GM12878 (cell line): Measurements from ENCODE around the gene SIGMAR1. TPM values are rescaled to one million over a fixed set of nuclear protein-coding genes. Genes with fewer than 3 reads are reported as not detected.

Source experiments
- ATAC-seq: fragments of 200-7000 bp; cut with Tn5 transposase; 3 replicates; pipeline ENCODE4 v1.9.1; 2020; ENCODE audit warnings: mild to moderate bottlenecking, moderate library complexity
- BruUV-seq: library from RNA; stranded (reverse); fragments of 400-500 nt; replicated peaks from 2 replicates; lab custom pipeline; 2021; lab: Mats Ljungman, UMichigan
- CTCF ChIA-PET: fragments of 300-600 bp; sonication (Branson Sonifier 250); formaldehyde crosslinking; extraction: SDS; loops from one replicate; lab custom pipeline; 2021; ENCODE audit warnings: inconsistent platforms; lab: Yijun Ruan, JAX
- POLR2A ChIA-PET: fragments of 350-600 bp; formaldehyde crosslinking; extraction: SDS; loops from one replicate; lab custom pipeline; 2021; ENCODE audit warnings: inconsistent platforms; lab: Charles Lee
- RAD21 ChIA-PET: fragments of 300-600 bp; sonication (Branson Sonifier 250); formaldehyde crosslinking; loops from one replicate; lab custom pipeline; 2023; ENCODE audit warnings: antibody characterized with exemption; ENCODE audit not compliant: unreplicated experiment; lab: Charles Lee
- SMC1A ChIA-PET: fragments of 300-600 bp; sonication (Branson Sonifier 250); formaldehyde crosslinking; loops from one replicate; lab custom pipeline; 2023; ENCODE audit not compliant: unreplicated experiment, uncharacterized antibody; lab: Charles Lee
- DNase-seq: peaks from one replicate; pipeline ENCODE4 v3.0.0-alpha.2; 2011; ENCODE audit warnings: low read depth, low spot score
- FAIRE-seq: peaks from 3 replicates; lab custom pipeline; 2011; peaks lifted over from hg19 to GRCh38; lab: Jason Lieb, UNC
- H2AFZ ChIP-seq: 2 replicates; pipeline ENCODE4 v1.6.0; 2011; ENCODE audit warnings: low read depth, low read length, control low read depth; ENCODE audit not compliant: control insufficient read depth
- H3K27ac ChIP-seq: 2 replicates; pipeline ENCODE4 v1.5.1; 2011; ENCODE audit warnings: control low read depth; ENCODE audit not compliant: control insufficient read depth, insufficient read depth
- H3K27me3 ChIP-seq, 2 experiments: replicated peaks in 1 of 2; 2 replicates each; pipeline versions ENCODE4 v1.6.0 to v1.6.1; 2011; ENCODE audit warnings: low read length in 1 of 2; ENCODE audit not compliant: control insufficient read depth in 2 of 2, insufficient read depth in 2 of 2
- H3K36me3 ChIP-seq, 2 experiments: 2 replicates each; pipeline ENCODE4 v1.5.1; 2011; ENCODE audit warnings: low read length in 1 of 2; ENCODE audit not compliant: control insufficient read depth in 2 of 2, insufficient read depth in 2 of 2
- H3K4me1 ChIP-seq: 2 replicates; pipeline ENCODE4 v1.6.1; 2011; ENCODE audit warnings: mild to moderate bottlenecking, low read length, moderate library complexity, mixed read lengths; ENCODE audit not compliant: control insufficient read depth, insufficient read depth
- H3K4me2 ChIP-seq: 2 replicates; pipeline ENCODE4 v1.6.0; 2011; ENCODE audit warnings: control low read depth; ENCODE audit not compliant: control insufficient read depth, insufficient read depth
- H3K4me3 ChIP-seq: fragments of 200-600 bp; sonication (generic); 2 replicates; pipeline ENCODE4 v1.5.1; 2016
- H3K79me2 ChIP-seq: 2 replicates; pipeline ENCODE4 v1.6.0; 2011; ENCODE audit warnings: low read length; ENCODE audit not compliant: control insufficient read depth, insufficient read depth
- H3K9ac ChIP-seq: 2 replicates; pipeline ENCODE4 v1.8.0; 2011; ENCODE audit warnings: low read length, control low read depth, mixed read lengths; ENCODE audit not compliant: control insufficient read depth, insufficient read depth
- H3K9me3 ChIP-seq: replicated peaks from 3 replicates; pipeline ENCODE4 v1.5.1; 2011; ENCODE audit warnings: mild to moderate bottlenecking, low read length; ENCODE audit not compliant: control insufficient read depth, insufficient read depth
- H4K20me1 ChIP-seq: 2 replicates; pipeline ENCODE4 v1.6.0; 2011; ENCODE audit not compliant: control insufficient read depth, insufficient read depth
- ATF2 ChIP-seq: IDR thresholded peaks from 2 replicates; pipeline ENCODE4 v1.6.1; 2012; ENCODE audit warnings: low read length, inconsistent platforms
- BCL3 ChIP-seq: IDR thresholded peaks from 2 replicates; pipeline ENCODE4 v1.6.1; 2011; ENCODE audit warnings: borderline replicate concordance, low read depth, mild to moderate bottlenecking, moderate library complexity, low read length; ENCODE audit not compliant: insufficient read depth, poor library complexity, severe bottlenecking
- EED ChIP-seq: sonication (generic); IDR thresholded peaks from 2 replicates; pipeline ENCODE4 v1.6.1; 2016; ENCODE audit warnings: antibody characterized with exemption, low read depth
- ELK1 ChIP-seq: IDR thresholded peaks from 2 replicates; pipeline ENCODE4 v1.6.1; 2012; ENCODE audit warnings: low read depth, low read length, improper control_type of control experiment
- ESRRA ChIP-seq: IDR thresholded peaks from 2 replicates; pipeline ENCODE4 v1.6.1; 2012; ENCODE audit warnings: mild to moderate bottlenecking, low read length, improper control_type of control experiment
- FOXM1 ChIP-seq: IDR thresholded peaks from 2 replicates; pipeline ENCODE4 v1.6.1; 2012; ENCODE audit warnings: low read depth, mild to moderate bottlenecking, inconsistent platforms, low read length, moderate library complexity
- HSF1 ChIP-seq: fragments of 150-350 bp; IDR thresholded peaks from 2 replicates; pipeline ENCODE4 v1.6.1; 2014; ENCODE audit warnings: mild to moderate bottlenecking, low read depth, low read length
- IRF4 ChIP-seq: IDR thresholded peaks from 2 replicates; pipeline ENCODE4 v1.6.1; 2011; ENCODE audit warnings: low read depth, low read length
- IRF5 ChIP-seq: fragments of 450-650 bp; IDR thresholded peaks from 2 replicates; pipeline ENCODE4 v1.6.1; 2017; ENCODE audit warnings: borderline replicate concordance
- POLR2A ChIP-seq: IDR thresholded peaks from 2 replicates; pipeline ENCODE4 v1.6.1; 2011; ENCODE audit warnings: low read depth, mild to moderate bottlenecking, low read length
- RB1 ChIP-seq: fragments of 450-650 bp; formaldehyde crosslinking; IDR thresholded peaks from 2 replicates; pipeline ENCODE4 v1.6.1; 2017; ENCODE audit warnings: mild to moderate bottlenecking, borderline replicate concordance
- RFX5 ChIP-seq: IDR thresholded peaks from 2 replicates; pipeline ENCODE4 v1.6.1; 2011; ENCODE audit warnings: low read depth, low read length, improper control_type of control experiment
- SMARCA5 ChIP-seq: fragments of 450-650 bp; IDR thresholded peaks from 2 replicates; pipeline ENCODE4 v1.6.1; 2017; ENCODE audit warnings: mild to moderate bottlenecking
- SMC3 ChIP-seq: IDR thresholded peaks from 2 replicates; pipeline ENCODE4 v1.6.1; 2011; ENCODE audit warnings: low read length, improper control_type of control experiment, borderline replicate concordance
- SP1 ChIP-seq: IDR thresholded peaks from one replicate; pipeline ENCODE4 v1.6.1; 2011; ENCODE audit warnings: low read depth, low read length
- ZBTB33 ChIP-seq: fragments of 450-650 bp; IDR thresholded peaks from 2 replicates; pipeline ENCODE4 v1.6.1; 2017; ENCODE audit warnings: mild to moderate bottlenecking
- ZNF384 ChIP-seq: IDR thresholded peaks from 2 replicates; pipeline ENCODE4 v1.6.1; 2012; ENCODE audit warnings: low read depth, mild to moderate bottlenecking, low read length, improper control_type of control experiment, borderline replicate concordance
- WGBS: methylation state at CpG from one replicate; pipeline ENCODE4 v1.1.6; 2016; ENCODE audit warnings: low lambda C conversion rate; ENCODE audit not compliant: insufficient replicate concordance, insufficient coverage; ENCODE audit errors: missing lambda C conversion rate; 5-methylcytosine and 5-hydroxymethylcytosine counted together
- in situ Hi-C: fragments of 300-500 bp; cut with MboI; formaldehyde crosslinking; loops from 9 replicates; pipeline ENCODE4 v1.14.3; 2018; ENCODE audit warnings: mixed read lengths
- intact Hi-C: fragments of 100-400 bp; cut with micrococcal nuclease; formaldehyde crosslinking; loops from one replicate; pipeline ENCODE4 v1.14.2; 2022; ENCODE audit not compliant: unreplicated experiment
- polyA plus RNA-seq, 11 experiments: library from polyadenylated mRNA; depleted of rRNA in 4 of 11; unstranded in 6 of 11; stranded (reverse) in 5 of 11; fragments of >200 nt; fragmentation: Nextera tagmentation in 4 of 11; fragmentation: Illumina TruSeq in 1 of 11; extraction: Ambion mirVana in 4 of 11; extraction: Trizol in 1 of 11; gene quantifications; 1 replicate in 1 of 11; 2 replicates in 10 of 11; pipeline versions ENCODE4 v1.2.1 to v1.2.3, GENCODE V29; 2011 to 2016; ENCODE audit warnings: inconsistent platforms in 2 of 11, missing spikeins in 2 of 11, low read depth in 1 of 11
- total RNA-seq, 4 experiments: library from RNA; depleted of rRNA in 3 of 4; stranded (reverse); fragments of >200 nt in 3 of 4; fragmentation: Illumina TruSeq in 1 of 4; extraction: Trizol in 1 of 4; gene quantifications; 2 replicates each; pipeline versions ENCODE4 v1.2.1 to v1.2.3, GENCODE V29; 2013 to 2021

The SIGMAR1 gene
- total and polyA plus RNA-seq, 10 of the 15 experiments (the other 5 are each of a cell fraction or from before 2014, with no cell fraction given): 7.1 to 133 (median 69.5) TPM

GRCh38 chr9:34647651-34648050 is 10.1 kb upstream of the SIGMAR1 start:
- intact Hi-C loops (no loop called here), in situ Hi-C loops (no loop called here)
- FAIRE-seq (no peak), DNase-seq (no peak), ATAC-seq (no peak)
- Histone ChIP-seq H3K79me2 (peaks cover 17% of the 10 kb centered on the region), H3K4me3 (peak overlapping the region; percentile 74), H3K9ac (peak overlapping the region; percentile 92), H4K20me1 (no peaks in the 10 kb centered on the region; the same call in 1 of the 2 replicates), H3K27ac (peak overlapping the region; percentile 78), H3K9me3 (no peaks in the 10 kb centered on the region), H3K27me3 (no peaks in the 10 kb centered on the region), H3K36me3 (peaks cover 2 to 13% of the 10 kb centered on the region in 2 experiments; a peak in 3 of 4 replicates), H3K4me2 (peak overlapping the region; percentile 99), H3K4me1 (peaks cover 19% of the 10 kb centered on the region), H2AFZ (no peak overlapping the region)
- ChIA-PET RAD21 (interaction anchor here (3.0 kb wide), 1 partner anchor 10 kb away, joined by 14 read pairs; the partner anchor contains the start of gene SIGMAR1), CTCF (interaction anchor here (1.7 to 5.9 kb wide), 3 partner anchors 12 to 55 kb away, joined by 14 to 103 read pairs (median 23); partner anchors contain the start of gene SIGMAR1), SMC1A (no interaction called here), POLR2A (interaction anchor here (1.3 to 3.4 kb wide), 4 partner anchors 9 to 27 kb away, joined by 3 to 25 read pairs (median 5); partner anchors contain the start of genes DCTN3 and SIGMAR1)
- 73% methylated on average over 10 of the region's 10 CpGs for WGBS
- BruUV-seq: no TSS peak
- TF ChIP-seq ESRRA: no peak
- TF ChIP-seq RFX5: no peak
- no peak for TF ChIP-seq RB1
- no peak for TF ChIP-seq BCL3
- TF ChIP-seq EED: no peak
- TF ChIP-seq FOXM1: no peak
- TF ChIP-seq SMARCA5: no peak
- TF ChIP-seq HSF1: no peak
- TF ChIP-seq POLR2A: no peak
- TF ChIP-seq ZBTB33: no peak
- TF ChIP-seq ELK1: no peak
- TF ChIP-seq SMC3: no peak
- TF ChIP-seq ZNF384: no peak
- no peak for TF ChIP-seq IRF5
- TF ChIP-seq IRF4: no peak
- no peak for TF ChIP-seq SP1
- TF ChIP-seq ATF2: no peak
